ENCODE results near the gene SUSD2.
"Not testable (repeated sequence)": the region's sequence is repeated elsewhere in the genome, so short reads cannot be mapped to it uniquely, and the experiment has no call there.

Gene SUSD2

GRCh38 chr22:24177045-24177444, 4.2 kb upstream of the SUSD2 start:
- DNase-seq, result no peak

GRCh38 chr22:24177456-24177855, 3.8 kb upstream of the SUSD2 start:
- no peak for DNase-seq

DNA sequence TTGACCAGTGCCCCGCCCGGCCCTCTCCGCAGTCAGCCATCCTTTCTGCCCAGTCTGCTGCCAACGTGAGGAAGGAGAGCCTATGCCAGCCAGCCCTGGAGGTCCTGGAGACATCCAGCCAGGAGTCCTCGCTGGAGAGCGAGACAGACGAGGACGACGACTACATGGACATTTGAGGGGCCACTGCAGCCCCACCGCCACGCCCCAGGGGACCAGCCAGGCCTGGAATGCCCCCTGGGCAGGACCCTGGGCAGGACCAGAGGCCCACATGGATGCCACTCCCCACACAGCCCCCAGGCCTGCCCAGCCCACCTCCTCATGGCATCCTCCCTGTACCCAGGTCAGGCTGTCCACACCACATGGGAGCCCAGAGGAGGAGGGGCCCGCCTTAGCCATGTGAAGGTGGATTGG, 3.3 kb upstream of the SUSD2 start:
- no peak for DNase-seq

- DNase-seq, result no peak
Observed at GRCh38 chr22:24178502-24179440, 2.5 kb upstream of the SUSD2 start.

- no peak for DNase-seq
Observed at GRCh38 chr22:24179478-24180210, 1.6 kb upstream of the SUSD2 start.

GRCh38 chr22:24180316-24181087, 785 bp upstream of the SUSD2 start:
- DNase-seq, result no peak

DNA sequence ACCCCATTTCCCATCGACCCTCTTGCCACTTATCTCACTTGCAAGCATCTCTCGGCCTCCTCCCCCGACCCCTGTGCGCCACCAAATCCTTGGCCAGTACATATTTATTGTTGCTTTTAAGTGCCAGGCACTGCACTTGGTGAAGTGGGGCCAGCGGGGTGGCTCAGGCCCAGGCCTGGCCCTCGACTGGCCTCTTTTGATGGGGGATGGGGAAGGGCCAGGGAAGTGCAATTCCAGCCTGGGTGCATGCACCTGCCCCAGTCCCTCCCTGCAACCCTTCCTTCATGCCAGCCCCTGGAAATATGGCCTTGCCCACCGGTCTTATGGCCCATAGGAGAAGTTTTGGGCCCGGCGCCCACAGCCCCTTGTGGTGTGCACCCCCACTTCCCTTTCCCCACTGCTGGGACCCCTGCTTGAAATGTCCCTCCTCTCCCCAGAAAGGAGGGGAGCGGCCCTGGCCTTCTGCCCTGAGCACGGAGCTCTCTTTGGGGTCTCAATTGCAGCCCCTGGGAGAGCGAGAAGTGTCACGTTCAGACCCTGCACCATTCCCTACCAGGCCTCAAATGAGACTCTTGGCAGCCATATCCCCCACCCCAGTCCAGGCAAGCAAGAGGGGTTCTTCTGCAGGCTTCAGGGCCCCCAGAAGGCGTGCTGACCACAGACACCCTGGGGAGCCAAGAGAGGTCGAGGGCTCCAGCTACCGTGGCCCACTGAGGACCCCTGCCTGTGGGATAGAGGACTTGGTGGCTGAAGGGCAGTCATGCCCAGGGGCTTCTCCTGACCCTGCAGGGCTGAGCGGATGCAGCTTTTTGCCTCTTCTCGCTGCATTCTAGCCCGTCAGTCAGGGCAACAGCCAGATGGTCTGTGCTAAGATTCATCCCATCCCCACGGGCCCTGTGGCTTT, 961 bp downstream of the SUSD2 start:
- no peak for DNase-seq

DNA sequence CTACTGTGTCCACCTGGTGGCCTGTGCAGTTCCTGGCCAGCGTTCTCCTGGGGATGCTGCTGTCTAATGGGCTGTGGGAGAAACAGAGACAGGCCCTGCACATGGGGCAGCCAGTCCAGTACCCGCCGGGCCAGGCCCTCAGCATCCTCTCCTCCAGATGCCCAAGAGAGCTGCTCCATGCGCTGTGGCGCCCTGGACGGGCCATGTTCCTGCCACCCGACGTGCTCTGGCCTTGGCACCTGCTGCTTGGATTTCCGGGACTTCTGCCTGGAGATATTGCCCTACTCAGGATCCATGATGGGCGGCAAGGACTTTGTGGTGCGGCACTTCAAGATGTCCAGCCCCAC, 1.6 kb downstream of the SUSD2 start:
- DNase-seq, result not testable (repeated sequence)

DNA sequence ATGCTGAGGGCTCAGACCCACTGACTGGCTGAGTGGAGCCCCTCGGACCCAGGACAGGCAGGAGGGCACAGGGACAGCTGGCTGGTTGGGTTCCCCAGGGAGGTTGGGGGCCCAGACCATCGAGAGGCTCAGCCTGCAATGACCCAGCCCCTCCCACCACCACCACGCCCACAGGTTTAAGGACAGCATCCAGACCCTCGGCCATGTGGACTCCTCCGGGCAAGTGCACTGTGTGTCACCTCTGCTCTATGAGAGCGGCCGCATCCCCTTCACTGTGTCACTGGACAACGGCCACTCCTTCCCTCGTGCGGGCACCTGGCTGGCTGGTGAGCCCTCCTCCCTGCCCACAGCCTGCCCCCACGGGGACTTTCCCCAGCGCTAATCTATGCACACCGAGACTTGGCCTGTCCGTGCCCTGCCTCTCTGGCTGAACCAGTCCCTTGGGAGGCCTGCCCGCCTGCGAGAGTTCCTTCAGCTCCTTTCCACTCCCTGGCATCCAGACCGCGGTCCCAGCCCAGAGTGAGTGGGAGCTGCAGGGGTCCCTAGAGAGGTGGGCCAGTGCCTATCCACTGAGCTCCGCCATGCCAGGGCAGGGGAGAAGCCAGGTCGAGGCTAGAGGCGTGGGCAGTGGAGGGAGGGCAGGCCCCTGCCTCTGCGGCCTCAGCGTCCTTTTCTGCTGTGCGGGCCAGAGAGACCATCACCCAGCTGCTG, 2.2 kb downstream of the SUSD2 start:
- no peak for DNase-seq

GRCh38 chr22:24184057-24184798, 2.9 kb downstream of the SUSD2 start:
- DNase-seq, result no peak

- no peak for DNase-seq
Observed at GRCh38 chr22:24185001-24185500, 3.8 kb downstream of the SUSD2 start.

DNA sequence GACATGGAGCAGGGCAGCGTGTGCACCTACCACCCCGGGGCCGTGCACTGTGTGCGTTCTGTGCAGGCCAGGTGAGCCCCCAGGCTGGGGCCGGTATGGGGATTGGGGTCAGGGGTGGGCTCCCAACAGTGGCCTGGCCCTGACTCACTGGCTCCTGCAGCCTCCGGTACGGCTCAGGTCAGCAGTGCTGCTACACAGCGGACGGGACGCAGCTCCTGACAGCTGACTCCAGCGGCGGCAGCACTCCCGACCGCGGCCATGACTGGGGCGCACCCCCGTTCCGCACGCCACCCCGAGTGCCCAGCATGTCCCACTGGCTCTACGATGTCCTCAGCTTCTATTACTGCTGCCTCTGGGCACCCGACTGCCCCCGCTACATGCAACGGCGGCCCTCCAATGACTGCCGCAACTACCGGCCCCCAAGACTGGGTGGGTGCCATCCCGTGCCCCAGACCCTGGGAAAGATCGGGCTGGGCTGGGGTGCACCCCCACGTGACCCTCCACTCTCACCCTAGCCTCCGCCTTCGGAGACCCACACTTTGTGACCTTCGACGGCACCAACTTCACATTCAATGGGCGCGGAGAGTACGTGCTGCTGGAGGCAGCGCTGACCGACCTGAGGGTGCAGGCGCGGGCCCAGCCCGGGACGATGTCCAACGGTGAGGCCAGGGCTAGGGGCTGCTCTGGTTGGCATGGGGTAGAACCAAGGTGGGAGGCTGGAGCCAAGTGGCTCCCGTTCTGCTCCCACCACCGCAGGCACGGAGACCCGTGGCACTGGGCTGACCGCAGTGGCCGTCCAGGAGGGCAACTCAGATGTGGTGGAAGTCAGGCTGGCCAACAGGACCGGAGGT, 4.4 kb downstream of the SUSD2 start:
- DNase-seq, result no peak

GRCh38 chr22:24186352-24186740, 5.1 kb downstream of the SUSD2 start:
- no peak for DNase-seq

DNA sequence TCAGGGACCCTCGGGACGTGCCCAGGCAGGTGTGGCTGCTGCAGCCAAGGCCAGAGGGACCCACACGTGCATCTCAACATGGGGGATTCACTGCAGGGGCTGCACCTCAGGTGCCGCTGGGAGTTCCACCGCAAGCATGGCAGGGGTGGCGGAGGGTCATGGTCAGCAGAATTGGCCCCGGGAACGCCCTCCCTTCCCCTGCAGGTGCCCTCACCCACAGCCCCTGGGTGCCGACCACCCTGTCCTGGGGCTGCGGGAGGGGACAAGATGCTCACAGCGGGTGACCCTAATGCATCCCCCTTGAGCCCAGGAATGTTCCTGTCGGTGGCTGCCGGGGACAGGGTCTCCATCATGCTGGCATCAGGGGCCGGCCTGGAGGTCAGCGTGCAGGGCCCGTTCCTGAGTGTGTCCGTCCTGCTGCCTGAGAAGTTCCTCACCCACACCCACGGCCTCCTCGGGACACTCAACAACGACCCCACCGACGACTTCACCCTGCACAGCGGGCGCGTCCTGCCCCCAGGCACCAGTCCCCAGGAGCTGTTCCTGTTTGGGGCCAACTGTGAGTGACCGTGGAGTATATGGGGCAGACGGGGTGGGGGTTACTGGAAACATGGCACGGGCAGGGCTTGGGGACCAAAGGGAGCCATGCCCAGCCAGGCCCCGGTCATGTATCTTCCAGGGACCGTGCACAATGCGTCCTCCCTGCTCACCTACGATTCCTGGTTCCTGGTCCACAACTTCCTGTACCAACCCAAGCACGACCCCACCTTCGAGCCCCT, 5.8 kb downstream of the SUSD2 start:
- DNase-seq, result no peak

- DNase-seq, result no peak
Observed at GRCh38 chr22:24187731-24188644, 6.7 kb downstream of the SUSD2 start.

DNA sequence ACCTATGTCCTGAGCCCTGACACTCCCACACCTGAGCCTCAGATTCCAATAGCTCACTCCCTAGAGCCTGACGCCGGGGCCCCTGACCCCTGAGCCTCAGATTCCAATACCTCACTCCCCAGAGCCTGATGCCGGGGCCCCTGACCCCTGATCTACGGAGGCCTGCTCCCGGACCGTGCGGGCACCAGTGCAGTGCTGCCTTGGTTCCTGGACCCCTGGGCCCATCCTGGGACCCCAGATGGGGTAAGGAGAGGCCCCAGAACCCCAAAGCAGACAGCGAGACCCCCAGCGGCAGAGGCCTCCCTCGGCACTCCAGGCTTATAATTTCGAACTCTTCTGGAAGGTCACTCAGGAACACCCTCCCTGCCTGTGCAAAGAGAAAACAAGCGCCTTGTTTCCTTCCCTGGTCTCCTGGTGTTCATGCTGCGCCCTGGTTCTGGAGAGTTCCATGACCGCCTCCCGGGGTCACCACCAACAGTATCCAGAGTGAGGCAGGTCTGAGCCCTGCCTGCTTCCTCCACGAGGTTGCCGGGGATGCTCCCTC, 7.5 kb downstream of the SUSD2 start:
- no peak for DNase-seq

Measured in hematopoietic multipotent progenitor cell treated with erythropoietin and hydrocortisone succinate and interleukin-3 and kit ligand, for 6 days (in vitro differentiated cells).